CD4-positive, alpha-beta T cell treated with Interleukin-1 beta for 1 hour (primary cell): ENCODE results near the gene ATG9B.

ENCODE experiments used
- DNase-seq, 2 donors: peaks; one replicate each; pipeline ENCODE4 v3.0.0-alpha.2; 2020 to 2022

The ATG9B gene

GRCh38 chr7:150977382-150978125, 46.7 kb downstream of the ATG9B start:
- no peak for DNase-seq

DNA sequence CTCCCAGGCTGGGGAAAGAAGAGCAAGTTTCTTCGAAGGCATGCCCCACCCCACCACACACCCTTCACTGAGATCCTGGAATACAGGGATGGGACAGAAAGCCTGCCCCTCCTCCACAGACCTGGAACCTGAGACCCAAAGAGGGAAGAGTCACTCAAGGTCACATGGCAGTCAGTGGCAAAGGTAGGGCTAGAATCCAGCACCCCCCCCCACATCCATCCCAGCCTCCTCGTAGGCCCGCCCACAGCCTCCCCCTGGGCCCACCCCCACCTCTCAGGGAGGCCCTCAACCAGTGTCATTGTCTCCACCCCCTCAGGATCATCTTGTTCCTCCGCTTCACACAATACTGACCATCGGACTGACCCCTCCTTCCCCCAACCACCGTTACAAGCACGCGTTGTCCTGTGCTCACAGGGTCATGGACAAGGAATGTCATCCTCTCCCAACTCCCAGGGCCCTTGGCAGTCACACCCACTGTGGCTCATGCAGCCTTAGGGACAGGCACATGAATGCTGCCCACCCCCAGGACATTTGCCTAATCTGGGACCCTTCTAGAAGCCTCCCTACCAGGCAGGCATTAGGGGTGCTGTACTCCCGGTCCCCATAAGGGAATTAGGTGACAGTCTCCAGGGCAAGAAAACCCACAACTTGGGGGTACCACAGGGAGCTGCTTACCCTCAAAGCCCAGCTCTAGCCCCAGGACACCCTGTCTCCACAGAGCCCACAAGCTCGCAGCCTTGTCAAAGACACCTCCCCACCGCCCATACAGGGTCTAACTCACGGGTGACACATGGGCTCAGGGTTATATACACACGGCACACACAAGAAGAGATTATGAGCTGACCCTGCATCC, 47.5 kb downstream of the ATG9B start:
- DNase-seq: no peak

- no peak for DNase-seq
These were observed 48.6 kb downstream of the ATG9B start for GRCh38 chr7:150975536-150976319.

DNA sequence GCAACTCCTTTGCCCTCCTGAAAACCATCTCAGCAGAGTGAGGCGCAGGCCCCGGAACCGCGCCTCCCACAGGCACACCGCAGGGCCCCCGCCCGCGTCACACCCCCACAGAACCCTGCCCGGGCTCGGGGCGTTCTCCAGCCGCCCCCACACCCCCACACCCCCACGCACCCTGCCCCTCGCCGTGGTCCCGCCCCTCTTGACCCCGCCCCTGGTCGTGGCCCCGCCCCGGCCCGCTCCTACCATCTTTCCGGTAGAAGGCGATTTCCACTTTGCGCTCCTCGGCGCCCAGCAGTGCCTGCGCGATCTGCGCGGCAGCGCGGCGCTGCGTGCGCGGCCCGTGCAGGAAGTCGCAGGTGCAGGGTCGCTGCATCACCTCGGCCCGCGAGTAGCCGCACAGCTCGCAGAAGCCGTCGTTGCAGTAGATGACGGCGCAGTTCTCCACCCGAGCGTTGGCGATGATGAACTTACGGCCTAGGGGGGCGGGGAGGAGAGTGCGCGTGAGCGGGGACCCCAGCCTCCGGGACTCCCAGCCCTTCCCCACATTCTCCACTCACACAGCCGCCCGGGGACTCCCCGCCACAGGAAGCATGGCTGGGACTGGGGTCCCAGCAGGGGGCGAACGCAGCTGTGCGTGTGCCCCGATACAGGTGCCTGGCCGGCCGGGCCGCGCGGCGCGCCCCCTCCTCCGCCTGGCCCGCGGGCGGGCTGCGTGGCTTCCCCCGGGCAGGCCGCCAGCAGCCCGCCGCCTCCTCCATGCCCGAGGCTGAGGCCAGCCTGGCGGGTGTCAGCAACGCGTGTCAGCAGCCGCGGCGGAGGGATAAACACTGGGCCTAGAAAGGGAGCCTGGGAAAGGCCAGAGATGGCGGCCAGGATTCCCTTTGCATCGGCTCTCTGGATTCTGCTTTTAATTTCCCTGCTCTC, 49.6 kb downstream of the ATG9B start:
- DNase-seq: peak; percentile 84 to 90

- DNase-seq: peak; percentile 40 to 48
These were observed 50.5 kb downstream of the ATG9B start for GRCh38 chr7:150973571-150974451.

DNA sequence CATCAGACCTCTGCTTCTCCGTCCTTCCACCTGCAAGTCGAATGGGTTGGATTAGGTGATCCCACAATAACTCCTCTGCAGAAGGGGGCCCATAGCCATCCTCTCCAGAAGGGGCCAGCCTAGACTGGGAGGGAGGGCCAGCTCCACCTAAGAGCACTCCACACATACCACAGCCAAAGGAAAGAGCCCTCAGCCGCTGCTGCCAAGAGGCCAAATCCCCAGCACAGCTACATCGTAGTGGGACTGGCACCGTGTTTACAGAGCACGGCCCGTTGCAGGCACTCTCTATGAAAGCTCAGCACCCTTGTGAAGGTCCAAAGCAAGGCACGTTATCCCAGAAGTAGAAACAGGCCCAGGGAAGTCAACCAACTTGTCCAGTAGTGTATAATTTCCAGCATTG, 51.6 kb downstream of the ATG9B start:
- DNase-seq: no peak

GRCh38 chr7:150972023-150972468, 52.2 kb downstream of the ATG9B start:
- DNase-seq: no peak

- DNase-seq: no peak
These were observed 52.9 kb downstream of the ATG9B start for GRCh38 chr7:150971242-150972022.

DNA sequence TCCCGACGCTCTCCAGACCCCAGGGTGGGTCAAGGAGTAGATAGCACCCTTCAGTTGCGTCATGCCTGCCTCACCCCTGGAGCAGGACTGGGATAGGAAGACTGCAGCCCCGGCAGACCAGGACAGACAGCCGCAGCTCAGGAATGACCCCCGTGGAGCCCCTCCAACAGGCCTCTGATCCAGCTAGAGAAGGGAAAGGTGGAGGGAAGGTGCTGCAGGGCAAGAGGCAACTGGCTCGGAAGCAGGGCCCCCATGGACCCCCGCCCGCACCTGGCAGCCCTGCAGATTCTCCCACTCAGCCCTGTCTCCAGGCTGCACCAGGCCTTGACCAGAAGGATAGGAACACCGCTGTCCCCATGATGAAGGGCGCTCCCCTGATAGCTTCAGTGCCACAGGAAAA, 53.9 kb downstream of the ATG9B start:
- DNase-seq: no peak

DNA sequence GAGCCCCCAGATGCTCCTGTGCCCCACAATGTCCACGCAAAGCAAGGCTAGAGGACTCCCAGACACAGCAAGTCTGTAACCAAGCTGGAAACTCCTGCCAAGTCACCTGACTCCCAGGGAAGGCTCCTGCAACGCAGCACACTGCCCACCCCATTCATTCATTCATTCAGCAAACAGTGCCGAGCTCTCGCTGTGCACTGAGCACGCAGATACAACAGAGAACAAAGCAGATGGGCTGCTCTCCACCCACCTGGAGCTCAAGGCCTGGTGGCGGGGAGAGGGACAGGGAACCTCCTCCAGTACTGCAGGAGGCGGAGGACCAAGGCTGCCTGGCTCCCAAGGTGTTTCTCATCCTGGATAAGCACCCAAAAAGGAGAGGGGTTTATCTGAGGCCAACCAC, 54.8 kb downstream of the ATG9B start:
- no peak for DNase-seq

DNA sequence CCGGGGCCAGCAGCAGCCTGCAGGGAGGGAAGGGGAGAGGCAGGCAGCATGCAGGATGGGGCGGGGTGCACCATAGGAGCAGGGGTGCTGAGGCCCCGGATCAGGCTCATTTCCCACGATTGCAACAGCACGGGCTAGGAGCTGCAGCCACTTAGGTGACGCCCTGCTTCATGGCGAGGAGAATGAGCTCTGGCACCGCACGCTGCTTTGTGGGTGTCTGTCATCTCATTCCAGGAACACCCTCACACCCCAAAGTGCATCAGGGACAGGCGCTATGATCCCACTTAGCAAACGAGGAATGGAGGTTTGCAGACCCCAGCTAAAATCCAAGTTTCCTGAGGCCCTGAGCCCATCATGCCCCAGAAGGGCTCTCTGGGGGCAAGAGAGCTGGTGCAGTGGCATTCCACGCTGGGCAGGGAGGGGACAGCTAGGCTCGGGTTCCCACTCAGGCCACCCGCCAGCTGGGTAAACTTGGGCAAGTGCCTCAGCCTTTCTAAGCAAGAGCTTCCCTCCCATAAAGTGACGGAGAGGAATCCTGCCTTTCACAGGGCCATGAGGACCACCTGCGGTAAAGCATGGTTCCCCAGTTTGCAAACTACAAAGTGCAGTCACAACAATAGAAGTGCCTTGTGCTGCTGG, 55.4 kb downstream of the ATG9B start:
- DNase-seq: no peak

DNA sequence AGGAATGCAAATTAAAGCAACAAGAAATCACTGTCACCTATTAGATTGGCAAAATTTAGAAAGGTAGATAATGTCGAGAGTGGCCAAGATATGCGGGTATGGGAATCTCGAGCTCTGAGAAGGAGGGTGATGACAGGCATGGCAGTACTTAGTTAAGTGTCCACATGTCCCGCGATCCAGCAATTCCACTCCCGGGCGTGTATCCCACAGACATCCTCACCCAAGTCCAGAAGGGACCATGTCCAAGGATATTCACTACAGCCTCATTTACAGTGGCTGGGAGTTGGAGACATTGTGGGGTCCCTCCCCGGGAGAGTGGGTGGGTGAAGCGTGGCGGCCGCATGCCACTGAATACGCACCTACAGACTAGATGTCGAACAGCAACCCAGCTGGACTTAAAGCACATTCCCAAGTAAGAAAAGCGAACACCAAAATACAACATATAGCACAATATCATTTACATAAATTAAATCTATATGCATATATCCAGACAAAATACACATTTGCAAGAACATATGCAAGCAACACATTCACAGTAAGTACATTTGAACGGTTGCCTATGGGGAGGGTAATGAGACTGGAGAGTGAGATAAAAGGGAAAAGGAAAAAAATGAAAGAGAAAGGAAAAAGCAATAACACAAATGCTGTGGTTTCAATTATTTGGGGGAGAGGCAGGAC, 56.1 kb downstream of the ATG9B start:
- DNase-seq: no peak

DNA sequence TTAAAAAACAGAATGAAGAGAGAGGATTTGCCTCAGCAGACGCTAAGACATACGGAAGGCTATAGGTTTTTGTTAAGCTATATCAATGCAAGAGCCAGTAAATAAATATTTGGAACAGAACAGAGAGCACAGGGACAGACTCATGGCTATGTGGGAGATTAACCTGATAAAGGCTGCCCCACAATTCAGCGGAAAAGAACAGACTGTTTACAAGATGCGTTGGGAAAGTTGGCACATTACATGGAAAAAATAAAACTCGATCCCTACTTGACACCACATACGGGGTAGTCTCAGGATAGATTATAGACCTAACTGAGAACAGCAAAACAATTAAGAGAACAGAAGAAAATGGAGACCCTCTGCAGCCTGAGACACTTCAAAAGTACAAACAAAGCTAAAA, 56.9 kb downstream of the ATG9B start:
- no peak for DNase-seq

GRCh38 chr7:150966002-150966401, 58.3 kb downstream of the ATG9B start:
- DNase-seq: no peak

- DNase-seq: no peak
These were observed 58.9 kb downstream of the ATG9B start for GRCh38 chr7:150965273-150965830.
